Lower leg skin (tissue), 3 donors: ENCODE measurements around the gene ADRB2.

Experiments
- CTCF ChIP-seq, 3 donors: fragments of 450-650 bp; IDR thresholded peaks; one replicate each; pipeline ENCODE4 v1.5.1; 2016; ENCODE audit warnings: antibody characterized with exemption in 3 of 3, mild to moderate bottlenecking in 3 of 3, moderate library complexity in 2 of 3
- POLR2A ChIP-seq, 2 donors: fragments of 450-650 bp; IDR thresholded peaks; one replicate each; pipeline ENCODE4 v1.6.1; 2016 to 2017; ENCODE audit warnings: antibody characterized with exemption in 2 of 2, mild to moderate bottlenecking in 1 of 2, moderate library complexity in 1 of 2

DNA sequence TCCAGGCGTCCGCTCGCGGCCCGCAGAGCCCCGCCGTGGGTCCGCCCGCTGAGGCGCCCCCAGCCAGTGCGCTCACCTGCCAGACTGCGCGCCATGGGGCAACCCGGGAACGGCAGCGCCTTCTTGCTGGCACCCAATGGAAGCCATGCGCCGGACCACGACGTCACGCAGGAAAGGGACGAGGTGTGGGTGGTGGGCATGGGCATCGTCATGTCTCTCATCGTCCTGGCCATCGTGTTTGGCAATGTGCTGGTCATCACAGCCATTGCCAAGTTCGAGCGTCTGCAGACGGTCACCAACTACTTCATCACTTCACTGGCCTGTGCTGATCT is 294 bp downstream of the ADRB2 start:
- no peak for TF ChIP-seq POLR2A (IDR thresholded peaks at IDR 0.05)
- TF ChIP-seq CTCF (IDR thresholded peaks at IDR 0.05): no peak
